Kidney (tissue), 14 donors: ENCODE results near the gene SPON1. TPM values are rescaled to one million over a fixed set of nuclear protein-coding genes. Genes with fewer than 3 reads are reported as not detected.

Experiments used
- DNase-seq, 5 donors: peaks; one replicate each; pipeline ENCODE4 v3.0.0-alpha.2; 2013 to 2020
- FAIRE-seq: peaks from 2 replicates; lab custom pipeline; 2012; peaks lifted over from hg19 to GRCh38; lab: Jason Lieb, UNC
- H3K27ac ChIP-seq, 2 donors: one replicate each; pipeline ENCODE4 v1.7.0; 2013; ENCODE audit warnings: low read depth in 2 of 2, low read length in 2 of 2, inconsistent platforms in 1 of 2
- H3K27me3 ChIP-seq: one replicate; pipeline ENCODE4 v1.7.1; 2013; ENCODE audit warnings: low read length, inconsistent platforms; ENCODE audit not compliant: control insufficient read depth, insufficient read depth
- H3K36me3 ChIP-seq, 3 donors: one replicate each; pipeline versions ENCODE4 v1.7.0 to v1.7.1; 2013; ENCODE audit warnings: low read length in 3 of 3, control low read depth in 1 of 3, inconsistent platforms in 1 of 3; ENCODE audit not compliant: insufficient read depth in 3 of 3, control insufficient read depth in 2 of 3
- H3K4me1 ChIP-seq, 3 donors: one replicate each; pipeline versions ENCODE4 v1.7.0 to v1.7.1; 2013; ENCODE audit warnings: low read length in 3 of 3, inconsistent platforms in 1 of 3, low read depth in 1 of 3; ENCODE audit not compliant: control insufficient read depth in 2 of 3, insufficient read depth in 2 of 3
- H3K4me3 ChIP-seq, 3 donors: one replicate each; pipeline versions ENCODE4 v1.7.0 to v1.8.1; 2013; ENCODE audit warnings: low read length in 3 of 3, control low read depth in 1 of 3, inconsistent platforms in 1 of 3
- H3K9ac ChIP-seq, 3 donors: one replicate each; pipeline versions ENCODE4 v1.7.0 to v1.7.1; 2013; ENCODE audit warnings: low read length in 3 of 3, control low read depth in 1 of 3, inconsistent platforms in 1 of 3
- H3K9me3 ChIP-seq, 3 donors: one replicate each; pipeline versions ENCODE4 v1.7.0 to v1.7.1; 2013; ENCODE audit warnings: low read length in 3 of 3, control low read depth in 1 of 3, inconsistent platforms in 1 of 3; ENCODE audit not compliant: control insufficient read depth in 2 of 3, insufficient read depth in 1 of 3
- CTCF ChIP-seq: IDR thresholded peaks from 3 replicates; pipeline ENCODE4 v1.5.1; 2012; ENCODE audit warnings: mild to moderate bottlenecking, moderate library complexity, borderline replicate concordance; ENCODE audit not compliant: insufficient read depth; ENCODE audit errors: extremely low read depth
- intact Hi-C: fragments of 100-400 bp; cut with DNase I; formaldehyde crosslinking; loops from one replicate; pipeline ENCODE4 v1.11.1; 2022
- polyA plus RNA-seq: library from polyadenylated mRNA; stranded (reverse); fragments of 350-450 nt; fragmentation: Illumina TruSeq; extraction: RNeasy Lipid Tissue Mini Kit (QIAGEN cat#74804); gene quantifications from one replicate; pipeline ENCODE4 v1.2.3, GENCODE V29; 2014; ENCODE audit warnings: low read depth, low replicate concordance; ENCODE audit not compliant: insufficient read depth
- total RNA-seq: library from RNA; stranded (reverse); fragmentation: NEBNext Ultra II Directional; extraction: Animal tissue kit (Norgen Biotek cat#: 25700); gene quantifications from one replicate; pipeline ENCODE4 v1.2.1, GENCODE V29; 2021
- donor health status: control.
- donor health status: control.
- donor health status: control.
- donor health status: control.
- donor health status: control.
- donor health status: DM: yes; HTN: yes; CAD: no.
- donor health status: Normal renal cell carcinoma (clear cell type).

Gene SPON1
- total and polyA plus RNA-seq, 2 donors from 2014 or later: 3.8 to 77.9 TPM

GRCh38 chr11:14007566-14007965 lies 45.0 kb downstream of the SPON1 start:
- Histone ChIP-seq H3K27me3 (no peaks in the 10 kb centered on the region), H3K4me3 (no peak overlapping the region), H3K4me1 (no peaks in the 10 kb centered on the region), H3K27ac (no peak overlapping the region), H3K9ac (no peak overlapping the region), H3K9me3 (peaks cover 0 to 6% (median 0%) of the 10 kb centered on the region in 3 donors), H3K36me3 (no peaks in the 10 kb centered on the region)
- DNase-seq (no peak), FAIRE-seq (no peak)
- TF ChIP-seq CTCF: no peak
- intact Hi-C loops: no loop called here

- Histone ChIP-seq H3K9me3 (no peaks in the 10 kb centered on the region), H3K36me3 (no peaks in the 10 kb centered on the region), H3K4me1 (no peaks in the 10 kb centered on the region), H3K4me3 (no peak overlapping the region), H3K27ac (no peak overlapping the region), H3K27me3 (no peaks in the 10 kb centered on the region), H3K9ac (no peak overlapping the region)
- DNase-seq (no peak), FAIRE-seq (no peak)
- intact Hi-C loops: no loop called here
- TF ChIP-seq CTCF: no peak
Observed at GRCh38 chr11:14010665-14011064, 48.1 kb downstream of the SPON1 start.

GRCh38 chr11:14012846-14013245 lies 50.3 kb downstream of the SPON1 start:
- Histone ChIP-seq H3K4me3 (no peak overlapping the region), H3K36me3 (no peaks in the 10 kb centered on the region), H3K4me1 (no peaks in the 10 kb centered on the region), H3K27ac (no peak overlapping the region), H3K9ac (no peak overlapping the region), H3K9me3 (no peaks in the 10 kb centered on the region), H3K27me3 (no peaks in the 10 kb centered on the region)
- intact Hi-C loops: no loop called here
- TF ChIP-seq CTCF: no peak
- FAIRE-seq (no peak), DNase-seq (no peak)

- intact Hi-C loops: no loop called here
- Histone ChIP-seq H3K27me3 (no peaks in the 10 kb centered on the region), H3K4me1 (no peaks in the 10 kb centered on the region), H3K27ac (no peak overlapping the region), H3K9me3 (no peaks in the 10 kb centered on the region), H3K36me3 (no peaks in the 10 kb centered on the region), H3K4me3 (no peak overlapping the region), H3K9ac (no peak overlapping the region)
- no peak for FAIRE-seq
- no peak for TF ChIP-seq CTCF
- no peak for DNase-seq
Observed at GRCh38 chr11:14015711-14016110, 53.2 kb downstream of the SPON1 start.
